ENCODE measurements around the gene C1orf87. TPM values are rescaled to one million over a fixed set of nuclear protein-coding genes. Genes with fewer than 3 reads are reported as not detected.

Gene C1orf87
- polyA plus RNA-seq, 1 donor from 2014 or later = not detected

- no peak overlapping the region for H3K4me3 Mint-ChIP-seq
- H3K27ac Mint-ChIP-seq = no peak overlapping the region
- H3K4me1 Mint-ChIP-seq = no peaks in the 10 kb centered on the region
- H3K36me3 Mint-ChIP-seq = peaks cover 1% of the 10 kb centered on the region
- H3K9me3 Mint-ChIP-seq = no peaks in the 10 kb centered on the region
- peaks cover 22% of the 10 kb centered on the region for H3K27me3 Mint-ChIP-seq
These were observed 4.6 kb upstream of the C1orf87 start for GRCh38 chr1:60078182-60078581.

- Mint-ChIP-seq H3K27me3 (peaks cover 29% of the 10 kb centered on the region), H3K4me1 (peaks cover 0 to 4% (median 0%) of the 10 kb centered on the region in 3 donors), H3K4me3 (no peak overlapping the region), H3K9me3 (peaks cover 0 to 2% (median 0%) of the 10 kb centered on the region in 3 donors), H3K36me3 (no peaks in the 10 kb centered on the region), H3K27ac (no peak overlapping the region)
These were observed 2.3 kb downstream of the C1orf87 start for GRCh38 chr1:60071296-60071695.

DNA sequence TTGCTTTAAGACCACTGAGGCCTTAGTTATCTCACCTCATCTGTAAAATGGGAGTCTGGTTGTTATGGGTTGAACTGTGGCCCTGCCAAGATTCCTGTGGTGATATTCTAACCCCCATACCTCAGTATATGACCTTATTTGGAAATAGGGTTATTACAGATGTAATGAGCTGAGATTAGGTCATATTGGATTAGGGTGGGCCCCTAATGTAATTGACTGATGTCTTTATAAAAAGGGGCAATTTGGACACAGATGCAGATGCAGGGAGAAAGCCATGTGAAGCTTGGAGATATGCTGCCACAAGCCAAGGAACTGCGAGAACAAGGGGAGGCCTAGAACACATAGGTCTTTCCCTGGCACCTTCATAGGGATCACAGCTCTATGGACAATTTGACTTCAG, 3.9 kb downstream of the C1orf87 start:
- no peak overlapping the region for H3K4me3 Mint-ChIP-seq
- H3K4me1 Mint-ChIP-seq = peaks cover 0 to 9% (median 2%) of the 10 kb centered on the region in 3 donors
- H3K9me3 Mint-ChIP-seq = peaks cover 0 to 2% (median 0%) of the 10 kb centered on the region in 3 donors
- no peaks in the 10 kb centered on the region for H3K36me3 Mint-ChIP-seq
- H3K27ac Mint-ChIP-seq = no peak overlapping the region
- H3K27me3 Mint-ChIP-seq = peaks cover 20% of the 10 kb centered on the region

DNA sequence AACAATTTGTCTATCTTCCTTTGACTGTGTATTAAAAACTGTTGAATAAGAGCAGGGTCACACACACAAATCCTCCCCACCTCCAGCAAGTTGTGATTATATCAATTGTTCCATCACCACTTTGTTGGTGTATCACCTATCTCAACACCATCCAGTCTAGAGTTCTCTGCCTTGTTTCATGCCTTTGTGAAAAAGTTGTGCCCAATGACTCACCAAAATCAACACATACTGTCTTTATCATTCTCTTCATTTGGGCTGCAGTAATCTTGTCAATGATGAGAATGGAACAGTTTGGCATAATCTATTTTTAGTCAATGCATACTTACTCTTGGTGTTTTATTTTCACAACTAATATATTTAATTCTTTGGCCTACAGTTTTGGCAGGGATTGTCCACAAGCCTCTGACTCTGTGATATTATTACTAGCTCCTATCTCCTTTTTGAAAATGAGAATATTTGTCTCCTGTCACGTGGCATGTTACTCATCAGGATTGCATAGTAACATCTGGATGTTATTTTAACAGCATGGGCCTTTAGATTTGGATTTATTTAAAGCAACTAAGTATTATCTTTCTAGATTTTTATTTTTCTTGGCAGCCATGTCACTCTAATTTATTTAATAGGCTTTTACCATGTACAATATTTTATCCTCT, 5.1 kb downstream of the C1orf87 start:
- H3K36me3 Mint-ChIP-seq = no peaks in the 10 kb centered on the region
- peaks cover 0 to 2% (median 0%) of the 10 kb centered on the region in 3 donors for H3K9me3 Mint-ChIP-seq
- peaks cover 13% of the 10 kb centered on the region for H3K27me3 Mint-ChIP-seq
- H3K4me3 Mint-ChIP-seq = peak overlapping the region in 1 of 4 donors; percentile 7
- peaks cover 0 to 9% (median 2%) of the 10 kb centered on the region in 3 donors for H3K4me1 Mint-ChIP-seq
- H3K27ac Mint-ChIP-seq = no peak overlapping the region

DNA sequence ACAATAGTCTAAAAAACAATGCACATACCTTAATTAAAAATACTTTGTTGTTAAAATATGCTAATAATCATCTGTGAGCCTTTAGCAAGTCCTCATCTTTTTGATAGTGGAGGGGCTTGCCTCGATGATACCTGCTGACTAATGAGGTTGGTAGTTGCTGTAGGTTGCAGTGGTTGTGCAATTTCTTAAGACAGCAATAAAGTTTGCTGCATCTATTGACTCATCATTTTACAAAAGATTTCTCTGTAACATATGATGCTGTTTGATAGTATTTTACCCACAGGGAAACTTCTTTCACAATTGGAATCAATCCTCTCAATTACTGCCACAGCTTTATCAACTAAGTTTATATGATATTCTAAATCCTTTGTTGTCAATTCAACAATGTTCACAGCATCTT, 7.6 kb downstream of the C1orf87 start:
- Mint-ChIP-seq H3K36me3 (no peaks in the 10 kb centered on the region), H3K4me3 (no peak overlapping the region)

DNA sequence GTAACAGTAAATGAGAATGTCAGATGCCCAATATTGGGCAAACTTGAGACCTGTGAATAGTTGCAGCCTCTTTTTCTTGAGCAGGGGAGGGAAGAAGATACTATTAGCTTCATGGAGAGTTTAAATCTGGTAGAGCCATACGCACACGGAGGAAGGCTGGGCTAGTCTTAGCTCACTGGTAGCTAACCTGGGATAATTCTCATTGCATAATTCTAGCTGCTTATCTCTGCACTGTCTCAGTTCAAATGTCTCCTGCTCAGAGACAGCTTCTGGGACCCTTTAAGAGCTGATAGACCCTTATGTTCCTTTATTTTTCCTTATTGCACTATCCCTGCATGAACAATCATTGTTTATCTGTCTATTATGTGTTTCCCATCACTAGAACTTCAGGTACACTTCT, 8.4 kb downstream of the C1orf87 start:
- no peaks in the 10 kb centered on the region for H3K27me3 Mint-ChIP-seq
- no peak overlapping the region for H3K4me3 Mint-ChIP-seq
- H3K36me3 Mint-ChIP-seq = no peaks in the 10 kb centered on the region
- peaks cover 0 to 2% (median 1%) of the 10 kb centered on the region in 3 donors for H3K9me3 Mint-ChIP-seq
- H3K4me1 Mint-ChIP-seq = peaks cover 0 to 9% (median 2%) of the 10 kb centered on the region in 3 donors
- no peak overlapping the region for H3K27ac Mint-ChIP-seq

More for the DNA sequence above, 7.6 kb downstream of the C1orf87 start:
- Mint-ChIP-seq H3K4me1 (peaks cover 0 to 9% (median 2%) of the 10 kb centered on the region in 3 donors), H3K27me3 (no peaks in the 10 kb centered on the region), H3K9me3 (peaks cover 0 to 2% (median 0%) of the 10 kb centered on the region in 3 donors), H3K27ac (no peak overlapping the region)

- no peak overlapping the region for H3K4me3 Mint-ChIP-seq
These were observed 10.0 kb downstream of the C1orf87 start for GRCh38 chr1:60063561-60063960.

DNA sequence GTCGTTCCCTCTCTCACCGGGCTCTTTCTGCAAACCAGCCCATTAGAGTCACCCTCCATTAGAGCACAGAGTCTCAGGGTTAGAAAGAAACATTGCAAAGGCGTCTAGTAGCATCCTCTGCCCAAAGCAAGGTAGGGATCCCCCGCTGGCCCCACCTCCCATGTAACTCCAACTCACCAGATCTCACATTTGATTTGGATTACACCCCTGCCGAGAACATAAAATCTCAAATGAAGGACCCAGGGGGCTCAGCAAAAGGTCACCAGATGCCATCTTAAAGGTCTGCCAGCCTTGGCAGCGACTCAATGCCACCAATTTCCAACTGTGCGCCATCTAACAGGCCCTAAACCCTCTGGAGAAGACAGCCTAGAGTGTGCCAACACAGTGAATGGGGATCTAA, 14.1 kb downstream of the C1orf87 start:
- no peak overlapping the region for H3K27ac Mint-ChIP-seq
- H3K36me3 Mint-ChIP-seq = no peaks in the 10 kb centered on the region
- peaks cover 0 to 3% (median 0%) of the 10 kb centered on the region in 3 donors for H3K9me3 Mint-ChIP-seq
- peaks cover 7% of the 10 kb centered on the region for H3K27me3 Mint-ChIP-seq
- no peaks in the 10 kb centered on the region for H3K4me1 Mint-ChIP-seq
- no peak overlapping the region for H3K4me3 Mint-ChIP-seq

More at GRCh38 chr1:60063561-60063960, 10.0 kb downstream of the C1orf87 start:
- no peak overlapping the region for H3K27ac Mint-ChIP-seq
- peaks cover 0 to 3% (median 2%) of the 10 kb centered on the region in 3 donors for H3K9me3 Mint-ChIP-seq
- H3K27me3 Mint-ChIP-seq = peaks cover 1% of the 10 kb centered on the region
- H3K4me1 Mint-ChIP-seq = peaks cover 0 to 9% (median 2%) of the 10 kb centered on the region in 3 donors
- H3K36me3 Mint-ChIP-seq = no peaks in the 10 kb centered on the region

DNA sequence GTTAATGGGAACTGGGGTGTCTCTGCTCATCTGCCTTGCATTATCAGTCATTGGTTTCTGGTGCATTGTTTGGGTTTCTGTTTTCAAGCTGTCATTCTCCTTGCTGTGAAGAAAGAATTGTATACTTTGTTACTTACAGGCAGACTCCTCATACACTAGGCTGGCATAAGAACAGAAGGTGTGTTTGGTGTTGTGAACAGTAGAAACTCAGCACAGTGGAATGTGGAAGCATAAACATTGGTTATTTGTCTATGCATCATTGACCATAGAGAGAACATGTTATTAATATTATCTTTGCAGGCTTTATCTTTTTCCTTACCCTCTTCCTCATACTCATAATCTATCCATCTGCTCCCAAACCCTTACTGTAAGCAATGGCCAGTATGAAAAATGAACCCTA, 18.2 kb downstream of the C1orf87 start:
- H3K27me3 Mint-ChIP-seq = peaks cover 8% of the 10 kb centered on the region
- no peaks in the 10 kb centered on the region for H3K36me3 Mint-ChIP-seq
- H3K4me1 Mint-ChIP-seq = no peaks in the 10 kb centered on the region
- no peak overlapping the region for H3K4me3 Mint-ChIP-seq
- peaks cover 0 to 6% (median 2%) of the 10 kb centered on the region in 3 donors for H3K9me3 Mint-ChIP-seq
- no peak overlapping the region for H3K27ac Mint-ChIP-seq

DNA sequence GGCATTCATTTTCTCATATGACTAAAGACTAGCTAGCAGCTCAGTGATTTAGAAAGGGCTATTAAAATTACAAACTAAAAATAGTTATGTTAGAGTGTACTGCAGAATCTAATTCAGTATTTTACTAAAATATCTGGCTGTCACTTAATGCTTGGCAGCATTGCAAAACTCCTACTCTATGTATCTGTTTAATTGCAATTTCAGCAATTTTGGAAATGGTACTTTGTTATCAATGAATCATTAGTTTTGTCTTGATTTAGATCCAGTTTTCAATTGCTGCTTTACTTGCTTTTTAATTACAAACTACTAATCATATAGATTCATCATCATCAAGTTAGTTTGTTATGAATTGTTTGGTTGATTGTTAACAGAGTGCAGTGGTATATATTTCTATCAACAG, 19.2 kb downstream of the C1orf87 start:
- Mint-ChIP-seq H3K9me3 (peaks cover 2 to 9% (median 5%) of the 10 kb centered on the region in 3 donors), H3K36me3 (peaks cover 1% of the 10 kb centered on the region), H3K4me3 (no peak overlapping the region), H3K27ac (no peak overlapping the region), H3K27me3 (peaks cover 8% of the 10 kb centered on the region), H3K4me1 (no peaks in the 10 kb centered on the region)

GRCh38 chr1:60052601-60053000, 21.0 kb downstream of the C1orf87 start:
- peaks cover 7% of the 10 kb centered on the region for H3K27me3 Mint-ChIP-seq
- peaks cover 5 to 12% (median 6%) of the 10 kb centered on the region in 3 donors for H3K9me3 Mint-ChIP-seq
- peaks cover 3% of the 10 kb centered on the region for H3K36me3 Mint-ChIP-seq
- no peak overlapping the region for H3K27ac Mint-ChIP-seq
- H3K4me1 Mint-ChIP-seq = no peaks in the 10 kb centered on the region
- no peak overlapping the region for H3K4me3 Mint-ChIP-seq

GRCh38 chr1:60051191-60051590, 22.4 kb downstream of the C1orf87 start:
- peaks cover 3% of the 10 kb centered on the region for H3K36me3 Mint-ChIP-seq
- H3K4me1 Mint-ChIP-seq = no peaks in the 10 kb centered on the region
- peaks cover 5 to 12% (median 6%) of the 10 kb centered on the region in 3 donors for H3K9me3 Mint-ChIP-seq
- H3K27ac Mint-ChIP-seq = no peak overlapping the region
- H3K4me3 Mint-ChIP-seq = no peak overlapping the region
- peaks cover 7% of the 10 kb centered on the region for H3K27me3 Mint-ChIP-seq

DNA sequence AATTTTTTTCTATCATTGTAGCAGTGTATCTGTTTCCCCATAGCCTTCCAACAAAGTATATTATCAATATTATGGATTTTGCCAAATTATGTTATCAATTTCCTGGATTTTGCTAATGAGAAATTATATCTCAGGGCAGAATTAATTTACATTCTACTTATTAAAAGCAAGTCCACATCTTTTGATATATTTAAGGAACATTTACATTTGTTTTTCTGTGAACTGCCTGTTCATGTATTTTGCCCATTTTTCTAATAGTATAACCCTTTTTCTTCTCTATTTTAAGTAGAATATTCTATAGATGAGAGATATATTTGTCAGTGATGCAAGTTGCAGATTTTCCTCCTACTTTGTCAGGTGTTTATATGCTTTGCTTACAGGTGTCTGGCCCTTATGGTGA, 24.4 kb downstream of the C1orf87 start:
- Mint-ChIP-seq H3K27me3 (peaks cover 1% of the 10 kb centered on the region), H3K4me1 (no peaks in the 10 kb centered on the region), H3K4me3 (no peak overlapping the region), H3K9me3 (peaks cover 5 to 12% (median 6%) of the 10 kb centered on the region in 3 donors), H3K27ac (no peak overlapping the region), H3K36me3 (peaks cover 3% of the 10 kb centered on the region)

DNA sequence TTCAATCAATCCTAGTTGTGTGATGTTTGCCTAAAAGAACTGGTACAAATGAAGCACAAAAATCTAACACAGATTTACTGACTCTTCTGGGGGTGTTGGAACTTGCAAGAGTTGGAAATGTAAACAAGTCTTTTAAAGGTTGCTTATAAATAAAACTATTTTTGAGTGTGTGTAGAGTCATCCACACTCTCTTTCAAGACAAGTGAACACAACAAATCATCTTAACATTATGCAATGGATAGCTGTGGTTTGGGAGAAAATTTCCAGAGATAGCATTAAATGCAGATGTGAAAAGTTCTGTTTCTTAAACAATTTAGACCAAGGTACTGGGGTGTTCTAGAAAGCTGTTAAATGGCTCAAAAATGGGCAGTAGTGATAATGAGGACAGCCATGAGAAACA, 28.7 kb downstream of the C1orf87 start:
- Mint-ChIP-seq H3K27ac (no peak overlapping the region), H3K36me3 (peaks cover 3% of the 10 kb centered on the region), H3K9me3 (peaks cover 5 to 6% (median 6%) of the 10 kb centered on the region in 3 donors), H3K27me3 (peaks cover 2% of the 10 kb centered on the region), H3K4me1 (peaks cover 0 to 2% (median 0%) of the 10 kb centered on the region in 3 donors), H3K4me3 (no peak overlapping the region)

DNA sequence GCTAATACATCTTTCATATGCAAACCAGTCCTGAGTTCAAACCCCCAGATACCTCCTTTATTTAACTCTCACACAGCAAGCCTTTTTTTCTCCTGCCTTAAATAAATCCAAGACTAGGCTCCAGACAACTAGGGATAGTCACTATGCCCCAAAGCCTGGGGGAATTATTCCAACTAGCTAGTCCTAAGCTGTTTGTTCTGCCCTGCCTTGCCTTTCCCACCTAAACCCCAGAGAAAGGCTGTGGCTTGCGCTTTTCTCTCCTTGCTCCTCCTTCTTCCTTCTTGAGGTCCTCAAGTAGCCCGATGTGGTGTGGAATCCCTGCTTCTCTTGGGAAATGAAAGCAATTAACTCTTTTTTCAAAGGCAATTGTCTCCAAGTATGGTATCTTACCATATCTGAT, 31.8 kb downstream of the C1orf87 start:
- peaks cover 0 to 2% (median 0%) of the 10 kb centered on the region in 3 donors for H3K4me1 Mint-ChIP-seq
- no peak overlapping the region for H3K4me3 Mint-ChIP-seq
- H3K27ac Mint-ChIP-seq = no peak overlapping the region
- H3K27me3 Mint-ChIP-seq = peaks cover 2% of the 10 kb centered on the region
- H3K36me3 Mint-ChIP-seq = no peaks in the 10 kb centered on the region
- H3K9me3 Mint-ChIP-seq = no peaks in the 10 kb centered on the region

DNA sequence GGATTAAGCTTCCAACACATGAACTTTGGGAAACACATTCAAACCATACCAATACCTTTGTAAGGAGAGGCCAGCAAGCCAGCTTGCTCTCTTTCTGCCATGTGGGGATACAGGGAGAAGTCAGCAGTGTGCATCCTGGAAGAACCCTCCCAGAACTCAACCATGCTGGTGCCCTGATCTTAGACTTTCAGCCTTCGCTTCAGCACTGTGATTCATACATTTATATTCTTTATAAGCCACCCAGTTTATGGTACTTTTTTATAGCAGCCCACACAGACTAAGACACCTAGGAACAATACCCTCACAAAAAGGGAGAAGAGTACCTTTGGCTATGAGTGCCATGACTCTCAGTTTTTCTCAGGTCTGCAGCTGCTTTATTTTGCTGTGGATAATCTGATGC, 35.9 kb downstream of the C1orf87 start:
- Mint-ChIP-seq H3K4me1 (no peaks in the 10 kb centered on the region), H3K27ac (no peak overlapping the region), H3K9me3 (no peaks in the 10 kb centered on the region), H3K27me3 (peaks cover 2% of the 10 kb centered on the region), H3K36me3 (no peaks in the 10 kb centered on the region), H3K4me3 (no peak overlapping the region)
